ENCODE data around the gene STIM2.

Gene STIM2

DNA sequence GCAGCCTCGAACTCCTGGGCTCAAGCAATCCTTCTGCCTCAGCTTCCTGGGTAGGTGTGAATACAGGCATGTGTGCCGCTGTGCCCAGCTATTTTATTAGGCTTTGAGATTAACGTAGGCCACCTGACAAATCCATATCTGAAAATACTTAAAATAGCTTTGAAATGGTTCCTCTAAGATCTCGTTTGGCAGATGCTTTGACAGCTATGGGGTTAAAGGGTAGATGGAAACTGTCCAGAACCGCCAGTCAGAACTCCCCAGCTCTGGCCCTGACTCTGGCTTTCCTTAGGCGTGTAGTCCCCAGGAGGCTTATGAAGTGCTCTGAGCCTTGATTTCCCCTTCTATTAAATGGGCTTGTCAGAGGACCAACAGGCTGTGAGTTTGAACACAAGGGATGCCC lies 32.8 kb upstream of the STIM2 start:
- Histone ChIP-seq H3K9me3 (ENCODE audit: low read depth, low read length) (no peaks in the 10 kb centered on the region), H3K36me3 (ENCODE audit: insufficient read depth, low read length) (no peaks in the 10 kb centered on the region), H3K27ac (no peak overlapping the region), H3K4me3 (no peak overlapping the region), H3K9ac (ENCODE audit: insufficient read length) (no peak overlapping the region)
- no peak for DNase-seq (ENCODE audit: low read depth, low spot score)
- TF ChIP-seq EZH2 (IDR thresholded peaks at IDR 0.05) (no peak), POLR2AphosphoS5 (IDR thresholded peaks at IDR 0.05; ENCODE audit: borderline replicate concordance, low read depth, low read length) (no peak), FOXP2 (optimal IDR thresholded peaks at IDR 0.05; ENCODE audit: control extremely low read depth, extremely low read length, insufficient read depth) (no peak)

DNA sequence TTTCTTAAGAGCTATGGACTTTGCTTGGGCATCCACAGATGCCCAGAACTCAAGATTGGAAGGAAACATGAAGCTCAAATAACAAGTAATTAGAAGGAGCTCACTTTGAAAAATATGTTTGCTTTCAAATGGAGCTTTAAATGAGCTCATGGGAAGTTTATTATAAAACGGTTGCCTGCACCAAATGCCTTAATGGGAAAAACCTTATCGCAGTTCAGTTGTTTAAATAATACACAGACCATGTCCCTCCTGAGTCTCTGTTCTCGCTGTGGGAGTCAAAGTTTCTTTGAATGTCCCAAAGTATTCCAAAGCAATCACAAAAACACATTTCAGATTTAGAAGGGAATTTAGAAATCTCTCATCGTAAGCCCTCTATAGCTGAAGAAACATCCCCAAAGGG lies 31.6 kb upstream of the STIM2 start:
- TF ChIP-seq EZH2 (IDR thresholded peaks at IDR 0.05), result no peak

GRCh38 chr4:26830033-26830432 lies 30.6 kb upstream of the STIM2 start:
- Histone ChIP-seq H3K4me3 (no peak overlapping the region), H3K9me3 (ENCODE audit: low read depth, low read length) (no peaks in the 10 kb centered on the region), H3K9ac (ENCODE audit: insufficient read length) (no peak overlapping the region), H3K27ac (no peak overlapping the region), H3K36me3 (ENCODE audit: insufficient read depth, low read length) (no peaks in the 10 kb centered on the region)
- DNase-seq (ENCODE audit: low read depth, low spot score), result no peak
- TF ChIP-seq POLR2AphosphoS5 (IDR thresholded peaks at IDR 0.05; ENCODE audit: borderline replicate concordance, low read depth, low read length), result no peak
- no peak for TF ChIP-seq FOXP2 (optimal IDR thresholded peaks at IDR 0.05; ENCODE audit: control extremely low read depth, extremely low read length, insufficient read depth)
- TF ChIP-seq EZH2 (IDR thresholded peaks at IDR 0.05), result no peak

More for the DNA sequence above, 31.6 kb upstream of the STIM2 start:
- Histone ChIP-seq H3K9me3 (ENCODE audit: low read depth, low read length) (no peaks in the 10 kb centered on the region), H3K27ac (no peak overlapping the region), H3K36me3 (ENCODE audit: insufficient read depth, low read length) (no peaks in the 10 kb centered on the region), H3K9ac (ENCODE audit: insufficient read length) (no peak overlapping the region), H3K4me3 (no peak overlapping the region)
- DNase-seq (ENCODE audit: low read depth, low spot score), result no peak

- Histone ChIP-seq H3K9me3 (ENCODE audit: low read depth, low read length) (no peaks in the 10 kb centered on the region), H3K27ac (no peak overlapping the region), H3K4me3 (no peak overlapping the region), H3K9ac (ENCODE audit: insufficient read length) (no peak overlapping the region), H3K36me3 (ENCODE audit: insufficient read depth, low read length) (no peaks in the 10 kb centered on the region)
- DNase-seq (ENCODE audit: low read depth, low spot score), result no peak
- no peak for TF ChIP-seq FOXP2 (optimal IDR thresholded peaks at IDR 0.05; ENCODE audit: control extremely low read depth, extremely low read length, insufficient read depth)
- TF ChIP-seq EZH2 (IDR thresholded peaks at IDR 0.05), result no peak
- TF ChIP-seq POLR2AphosphoS5 (IDR thresholded peaks at IDR 0.05; ENCODE audit: borderline replicate concordance, low read depth, low read length), result no peak
Observed at GRCh38 chr4:26830701-26831100, 29.9 kb upstream of the STIM2 start.

DNA sequence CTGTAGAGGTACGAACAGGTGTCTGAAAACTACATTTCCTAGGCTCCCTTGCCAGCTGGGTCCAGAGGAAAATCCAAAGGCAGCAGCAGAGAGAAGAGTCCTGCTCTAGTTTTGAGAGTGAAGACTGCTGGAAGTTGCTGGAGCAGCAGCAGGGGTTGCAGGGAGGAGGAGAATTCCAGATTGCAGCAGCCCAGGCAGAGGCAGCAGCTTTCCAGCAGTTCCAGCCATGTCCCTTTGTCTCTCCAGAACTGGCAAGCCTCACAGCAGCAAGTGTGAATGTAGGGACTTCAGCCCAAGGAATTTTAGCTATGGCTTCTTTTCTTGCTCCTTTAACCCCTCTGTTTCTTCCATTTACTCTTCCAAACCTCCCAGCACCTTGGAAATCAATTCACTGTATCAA lies 24.1 kb upstream of the STIM2 start:
- no peak overlapping the region for H3K27ac ChIP-seq
- no peak overlapping the region for H3K4me3 ChIP-seq
- TF ChIP-seq FOXP2 (optimal IDR thresholded peaks at IDR 0.05; ENCODE audit: control extremely low read depth, extremely low read length, insufficient read depth), result no peak
- TF ChIP-seq POLR2AphosphoS5 (IDR thresholded peaks at IDR 0.05; ENCODE audit: borderline replicate concordance, low read depth, low read length), result no peak
- TF ChIP-seq EZH2 (IDR thresholded peaks at IDR 0.05), result no peak
- no peaks in the 10 kb centered on the region for H3K9me3 ChIP-seq (ENCODE audit: low read depth, low read length)
- no peak for DNase-seq (ENCODE audit: low read depth, low spot score)
- H3K36me3 ChIP-seq (ENCODE audit: insufficient read depth, low read length), result no peaks in the 10 kb centered on the region
- no peak overlapping the region for H3K9ac ChIP-seq (ENCODE audit: insufficient read length)

- no peaks in the 10 kb centered on the region for H3K36me3 ChIP-seq (ENCODE audit: insufficient read depth, low read length)
- peak; percentile 59 for DNase-seq (ENCODE audit: low read depth, low spot score)
- TF ChIP-seq EZH2 (IDR thresholded peaks at IDR 0.05) (no peak), POLR2AphosphoS5 (IDR thresholded peaks at IDR 0.05; ENCODE audit: borderline replicate concordance, low read depth, low read length) (no peak), FOXP2 (optimal IDR thresholded peaks at IDR 0.05; ENCODE audit: control extremely low read depth, extremely low read length, insufficient read depth) (no peak)
- peak overlapping the region; percentile 51 for H3K4me3 ChIP-seq
- no peak overlapping the region for H3K9ac ChIP-seq (ENCODE audit: insufficient read length)
- peak overlapping the region; percentile 36; the same call in 1 of the 2 replicates for H3K27ac ChIP-seq
- H3K9me3 ChIP-seq (ENCODE audit: low read depth, low read length), result no peaks in the 10 kb centered on the region
Observed at GRCh38 chr4:26837993-26838842, 22.4 kb upstream of the STIM2 start.

GRCh38 chr4:26839016-26839415 lies 21.6 kb upstream of the STIM2 start:
- H3K4me3 ChIP-seq, result peak overlapping the region; percentile 51
- no peak for DNase-seq (ENCODE audit: low read depth, low spot score)
- peak overlapping the region; percentile 36; the same call in 1 of the 2 replicates for H3K27ac ChIP-seq
- no peaks in the 10 kb centered on the region for H3K9me3 ChIP-seq (ENCODE audit: low read depth, low read length)
- TF ChIP-seq POLR2AphosphoS5 (IDR thresholded peaks at IDR 0.05; ENCODE audit: borderline replicate concordance, low read depth, low read length) (no peak), FOXP2 (optimal IDR thresholded peaks at IDR 0.05; ENCODE audit: control extremely low read depth, extremely low read length, insufficient read depth) (no peak), EZH2 (IDR thresholded peaks at IDR 0.05) (no peak)
- no peaks in the 10 kb centered on the region for H3K36me3 ChIP-seq (ENCODE audit: insufficient read depth, low read length)
- no peak overlapping the region for H3K9ac ChIP-seq (ENCODE audit: insufficient read length)

GRCh38 chr4:26839534-26839951 lies 21.1 kb upstream of the STIM2 start:
- H3K27ac ChIP-seq, result no peak overlapping the region
- no peaks in the 10 kb centered on the region for H3K36me3 ChIP-seq (ENCODE audit: insufficient read depth, low read length)
- no peak overlapping the region for H3K9ac ChIP-seq (ENCODE audit: insufficient read length)
- no peak overlapping the region for H3K4me3 ChIP-seq
- DNase-seq (ENCODE audit: low read depth, low spot score), result no peak
- TF ChIP-seq POLR2AphosphoS5 (IDR thresholded peaks at IDR 0.05; ENCODE audit: borderline replicate concordance, low read depth, low read length) (no peak), EZH2 (IDR thresholded peaks at IDR 0.05) (no peak), FOXP2 (optimal IDR thresholded peaks at IDR 0.05; ENCODE audit: control extremely low read depth, extremely low read length, insufficient read depth) (no peak)
- H3K9me3 ChIP-seq (ENCODE audit: low read depth, low read length), result no peaks in the 10 kb centered on the region

- Histone ChIP-seq H3K27ac (no peak overlapping the region), H3K9ac (ENCODE audit: insufficient read length) (no peak overlapping the region), H3K9me3 (ENCODE audit: low read depth, low read length) (no peaks in the 10 kb centered on the region), H3K4me3 (no peak overlapping the region), H3K36me3 (ENCODE audit: insufficient read depth, low read length) (no peaks in the 10 kb centered on the region)
- TF ChIP-seq POLR2AphosphoS5 (IDR thresholded peaks at IDR 0.05; ENCODE audit: borderline replicate concordance, low read depth, low read length) (no peak), FOXP2 (optimal IDR thresholded peaks at IDR 0.05; ENCODE audit: control extremely low read depth, extremely low read length, insufficient read depth) (no peak), EZH2 (IDR thresholded peaks at IDR 0.05) (no peak)
- DNase-seq (ENCODE audit: low read depth, low spot score), result no peak
Observed at GRCh38 chr4:26840786-26841185, 19.9 kb upstream of the STIM2 start.

Measured in SK-N-MC (cell line).